Activated CD4-positive, alpha-beta T cell treated with anti-CD3 and anti-CD28 coated beads for 4 hours (primary cell): Measurements from ENCODE around the gene AGAP1.

Experiments
- DNase-seq, 2 donors: peaks; one replicate each; pipeline ENCODE4 v3.0.0-alpha.2; 2020

AGAP1 gene

DNA sequence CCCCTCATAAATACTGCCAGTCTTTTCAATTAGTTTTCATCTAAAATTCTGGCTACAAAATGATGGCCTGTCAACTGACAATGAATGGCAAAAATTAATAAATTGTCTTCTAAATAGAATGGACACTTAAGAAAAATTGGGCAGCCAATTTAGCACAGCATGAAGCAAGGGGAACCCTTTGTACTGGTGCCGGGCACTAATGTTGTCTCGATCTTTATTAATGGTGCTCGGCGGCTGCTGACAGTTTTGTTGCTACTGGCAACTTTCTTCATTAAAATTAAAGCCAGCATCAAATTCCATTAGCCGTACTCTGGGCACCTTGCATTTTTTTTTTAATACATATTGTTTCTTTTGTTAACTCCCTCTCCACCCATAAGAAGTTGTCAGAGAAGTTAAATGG lies 365.0 kb downstream of the AGAP1 start:
- DNase-seq: no peak

DNA sequence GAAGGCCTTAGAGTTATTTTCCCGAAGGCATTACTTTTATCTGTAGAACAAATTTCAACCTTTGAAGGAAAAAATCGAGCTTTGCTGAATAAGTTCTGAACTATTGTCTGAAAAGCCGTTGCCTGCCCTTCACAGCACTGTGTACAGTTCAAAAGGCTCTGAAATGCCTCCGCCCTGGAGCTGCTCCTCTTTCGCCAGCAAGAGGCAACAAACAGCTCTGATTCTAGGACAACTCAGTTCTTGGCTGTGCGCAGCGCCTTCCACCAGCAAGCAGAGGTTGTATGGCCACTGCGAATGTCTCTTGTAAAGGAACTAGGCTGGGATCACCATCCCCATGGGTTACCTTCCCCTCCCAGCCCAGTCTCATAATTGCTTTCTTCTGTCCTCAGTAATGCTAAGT lies 365.8 kb downstream of the AGAP1 start:
- no peak for DNase-seq

DNA sequence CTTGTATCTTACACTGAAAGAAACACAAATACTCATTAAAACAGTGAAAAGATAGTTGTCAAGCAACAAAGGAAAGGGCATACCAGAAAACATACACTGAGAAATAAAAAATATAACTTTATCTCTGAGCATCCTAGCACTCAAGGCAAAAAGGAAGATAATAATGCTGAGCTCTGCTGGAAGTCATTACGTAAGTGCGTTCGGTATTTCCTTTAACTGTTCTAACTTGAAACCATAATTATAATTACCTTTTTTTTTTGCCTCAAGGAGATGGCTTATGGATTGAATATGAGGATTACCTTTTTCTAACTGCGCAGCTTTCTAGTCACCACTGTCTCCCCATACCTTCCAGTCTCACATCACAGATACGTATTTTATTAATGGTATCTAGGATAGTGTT lies 366.3 kb downstream of the AGAP1 start:
- DNase-seq: no peak

DNA sequence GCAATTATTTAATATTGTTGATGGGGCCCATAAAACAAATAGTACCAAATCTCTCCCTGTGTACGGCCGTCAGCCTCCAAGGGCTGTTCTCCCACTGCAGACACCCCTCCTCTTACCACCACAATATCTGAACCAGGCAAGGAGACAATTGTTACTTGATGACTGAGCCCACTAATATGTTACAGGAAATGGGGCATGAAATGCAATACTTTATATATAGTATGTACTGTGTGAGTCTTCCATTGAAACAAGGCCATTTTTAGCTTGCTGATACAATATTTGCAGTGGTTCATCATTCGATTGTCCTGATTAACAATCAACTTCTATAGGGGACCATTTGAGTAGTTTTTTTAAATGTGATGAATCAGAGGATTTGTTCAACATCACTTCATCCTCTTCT lies 367.0 kb downstream of the AGAP1 start:
- DNase-seq: no peak

DNA sequence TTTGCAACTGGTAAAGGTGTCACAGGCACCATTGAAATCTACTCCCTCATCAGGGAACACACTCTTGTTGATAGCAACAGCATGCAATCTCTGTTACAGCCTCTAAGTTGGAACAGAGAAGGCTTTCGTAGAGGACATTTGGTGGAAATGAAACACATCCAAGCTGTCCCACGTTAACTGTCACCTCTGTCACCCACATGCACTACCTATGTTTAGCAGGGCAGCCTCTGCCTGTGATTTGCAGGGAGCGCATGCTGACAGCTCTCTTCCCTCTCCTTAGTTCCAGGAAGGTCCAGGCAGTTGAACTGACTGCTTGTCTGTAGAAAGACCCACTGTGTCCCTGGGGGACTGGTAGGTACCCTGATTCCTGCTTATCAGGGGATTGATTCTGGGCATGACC lies 367.5 kb downstream of the AGAP1 start:
- DNase-seq: no peak

DNA sequence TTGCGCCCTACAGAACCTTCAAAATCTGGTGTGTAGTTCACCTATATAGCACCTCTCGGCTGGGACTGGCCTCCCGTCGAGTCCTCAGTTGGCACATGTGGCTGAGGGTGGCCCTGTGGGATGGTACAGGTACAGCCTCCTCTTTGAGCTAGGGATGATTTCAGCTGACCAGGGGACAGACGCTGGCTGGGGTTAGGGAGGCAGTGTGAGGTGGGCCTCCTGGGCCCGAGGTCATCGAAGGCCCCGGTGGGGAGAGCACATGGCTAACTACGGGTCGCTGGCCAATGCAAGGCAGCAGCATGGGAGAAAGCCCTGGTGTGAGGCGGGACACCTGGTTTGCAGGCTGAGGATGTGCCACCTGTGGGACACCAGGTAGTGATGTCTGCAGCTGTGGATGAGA lies 369.6 kb downstream of the AGAP1 start:
- DNase-seq: no peak

DNA sequence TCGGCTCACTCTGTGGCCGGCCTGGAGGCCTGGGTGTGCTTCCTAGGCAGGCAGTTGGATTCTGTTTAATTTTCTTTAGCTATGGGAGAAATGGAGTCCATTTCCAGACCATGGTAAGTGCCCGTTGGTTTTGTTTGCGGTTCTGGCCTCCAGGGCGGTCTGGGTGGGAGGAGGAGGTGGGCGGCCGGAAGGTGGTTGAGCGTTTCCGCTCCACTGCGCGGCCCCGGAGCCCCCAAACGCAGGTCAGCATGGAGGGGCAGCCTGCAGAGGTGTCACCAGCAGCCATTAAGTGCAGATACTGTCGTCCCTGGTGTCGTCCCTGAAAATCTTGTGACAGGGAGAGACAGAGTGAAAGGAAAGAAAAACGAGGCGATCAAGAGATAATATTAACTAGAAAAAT lies 370.5 kb downstream of the AGAP1 start:
- no peak for DNase-seq

DNA sequence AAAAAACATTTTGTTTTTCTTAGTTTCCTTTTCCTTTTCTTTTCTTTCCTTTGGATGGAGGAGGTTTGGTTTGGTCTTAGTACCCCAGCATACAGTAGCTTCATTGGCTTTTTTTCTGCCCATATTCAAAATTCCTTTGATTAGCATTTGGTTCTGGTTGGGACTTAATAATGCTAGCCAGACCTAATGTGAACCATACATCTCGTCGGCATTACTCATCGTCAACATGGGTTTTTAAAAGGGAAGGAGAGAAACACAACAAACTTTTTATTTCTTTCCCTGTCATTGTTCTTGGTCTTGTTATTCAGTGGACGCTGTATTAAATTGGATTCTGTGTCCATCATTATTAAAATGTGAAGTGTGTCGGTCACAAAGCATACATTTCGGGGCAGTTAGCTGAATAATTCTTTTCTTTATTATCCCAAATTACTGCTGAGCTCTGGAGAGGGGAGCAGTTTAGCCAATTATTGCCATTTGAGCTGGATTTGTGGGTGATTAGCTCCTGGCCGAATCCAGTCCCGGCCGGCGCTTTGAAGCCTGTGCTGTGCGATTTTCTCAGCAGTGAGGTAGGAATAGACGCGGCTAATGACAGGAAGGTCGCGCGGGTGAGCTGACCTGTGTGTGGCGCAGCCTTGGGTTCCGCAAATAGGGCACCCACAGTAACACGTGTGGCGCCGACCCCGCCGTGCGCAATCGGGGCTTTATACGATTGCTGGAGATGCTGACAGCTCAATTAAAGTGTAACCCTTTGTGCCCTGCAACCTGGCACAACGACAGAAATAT lies 371.1 kb downstream of the AGAP1 start:
- DNase-seq: no peak

DNA sequence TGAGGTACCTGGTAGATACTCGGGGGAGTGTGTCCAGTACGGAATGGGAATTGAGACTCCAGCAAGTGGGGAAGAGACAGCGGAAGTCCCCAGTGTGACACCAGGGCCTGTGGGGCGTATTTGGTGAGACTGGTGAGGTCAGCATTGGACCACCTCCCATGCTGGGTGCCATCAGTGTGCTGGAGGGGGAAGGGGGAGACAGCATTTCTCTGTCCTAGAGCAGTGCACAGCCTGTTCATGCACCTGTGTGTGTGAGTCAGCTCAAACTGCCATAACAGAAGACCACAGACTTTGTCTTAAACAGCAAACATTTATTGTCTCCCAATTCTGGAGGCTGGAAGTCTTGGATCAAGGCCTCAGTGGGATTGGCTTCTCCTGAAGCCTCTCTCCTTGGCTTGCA lies 372.5 kb downstream of the AGAP1 start:
- no peak for DNase-seq

DNA sequence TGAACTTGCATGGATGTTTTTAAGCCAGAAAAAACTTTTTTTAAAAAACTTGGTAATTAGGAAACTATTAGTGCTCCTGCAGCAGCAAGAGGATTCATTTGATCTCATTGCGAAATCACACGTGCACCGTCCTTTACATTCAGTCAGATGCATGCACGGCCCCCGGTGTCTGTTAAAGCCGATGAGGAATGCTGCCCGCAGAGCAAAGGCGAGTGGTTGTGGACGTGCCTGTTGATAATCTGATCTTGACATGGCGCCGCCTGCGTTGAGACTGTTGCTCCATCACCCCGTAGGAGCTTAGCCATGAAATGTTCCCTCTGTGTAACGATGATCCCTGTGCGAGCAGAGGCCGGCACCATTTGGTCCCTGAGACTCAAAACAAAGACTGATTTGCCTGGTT lies 374.4 kb downstream of the AGAP1 start:
- no peak for DNase-seq

DNA sequence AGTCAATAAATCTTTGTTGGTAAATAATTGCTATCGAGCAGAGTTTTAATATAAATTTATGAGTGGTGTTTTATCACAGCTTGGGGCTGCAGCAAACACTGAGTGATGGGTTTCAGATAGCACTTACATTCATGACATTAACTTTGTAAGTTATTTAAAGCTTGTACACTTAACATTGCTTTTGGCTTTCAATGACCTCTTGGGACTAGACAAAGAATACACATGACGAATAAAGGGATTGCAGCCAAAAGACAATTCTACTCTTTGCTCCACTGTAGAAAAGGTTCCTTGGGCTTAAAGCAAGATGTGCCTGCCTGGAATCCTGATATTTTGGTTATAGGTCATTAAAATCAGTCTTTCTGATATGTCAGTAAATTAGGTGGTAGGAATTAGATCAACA lies 374.8 kb downstream of the AGAP1 start:
- DNase-seq: no peak

DNA sequence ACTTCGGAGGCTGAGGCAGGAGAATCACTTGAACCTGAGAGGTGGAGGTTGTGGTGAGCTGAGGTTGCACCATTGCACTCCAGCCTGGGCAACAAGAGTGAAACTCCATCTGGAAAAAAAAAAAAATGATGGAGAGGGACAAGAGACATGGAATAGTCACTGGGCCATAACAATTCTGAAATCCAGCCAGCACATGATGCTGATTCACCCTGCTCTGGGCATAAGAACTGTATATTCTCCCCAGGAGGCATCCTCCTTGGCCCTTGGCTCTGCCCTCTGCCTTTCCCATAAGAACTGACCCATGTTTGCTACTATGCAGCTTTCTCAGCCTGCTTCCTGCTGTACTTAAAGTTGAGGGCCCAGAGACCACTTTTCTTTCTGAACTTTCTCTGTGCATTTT lies 376.7 kb downstream of the AGAP1 start:
- DNase-seq: no peak

DNA sequence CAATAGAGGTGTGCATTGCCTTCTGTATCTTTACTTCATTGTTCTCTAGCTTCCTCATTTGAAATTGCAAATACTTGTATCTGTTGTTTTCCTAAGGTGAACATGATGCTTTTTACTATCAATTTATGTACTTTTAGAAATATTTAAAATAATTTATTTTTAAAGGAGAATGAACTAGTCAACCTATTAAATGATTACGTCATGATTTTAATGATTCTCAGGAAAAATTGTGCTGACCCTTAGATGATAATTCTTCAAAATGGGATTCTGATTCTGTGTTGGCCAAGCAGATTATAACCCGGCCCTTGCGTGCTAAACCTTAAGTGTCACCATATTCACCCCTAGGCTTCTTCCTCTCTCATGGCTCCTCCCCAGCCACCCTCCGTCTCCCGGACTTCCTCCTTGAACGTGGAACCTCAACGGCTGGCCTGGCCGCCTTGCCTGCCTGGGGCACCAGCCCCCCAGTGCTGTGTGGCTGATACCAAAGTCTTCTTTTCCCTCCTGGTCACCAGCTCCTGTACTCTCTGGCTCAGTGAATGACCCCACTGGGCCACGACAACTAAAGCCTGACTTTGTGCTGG lies 382.3 kb downstream of the AGAP1 start:
- no peak for DNase-seq

DNA sequence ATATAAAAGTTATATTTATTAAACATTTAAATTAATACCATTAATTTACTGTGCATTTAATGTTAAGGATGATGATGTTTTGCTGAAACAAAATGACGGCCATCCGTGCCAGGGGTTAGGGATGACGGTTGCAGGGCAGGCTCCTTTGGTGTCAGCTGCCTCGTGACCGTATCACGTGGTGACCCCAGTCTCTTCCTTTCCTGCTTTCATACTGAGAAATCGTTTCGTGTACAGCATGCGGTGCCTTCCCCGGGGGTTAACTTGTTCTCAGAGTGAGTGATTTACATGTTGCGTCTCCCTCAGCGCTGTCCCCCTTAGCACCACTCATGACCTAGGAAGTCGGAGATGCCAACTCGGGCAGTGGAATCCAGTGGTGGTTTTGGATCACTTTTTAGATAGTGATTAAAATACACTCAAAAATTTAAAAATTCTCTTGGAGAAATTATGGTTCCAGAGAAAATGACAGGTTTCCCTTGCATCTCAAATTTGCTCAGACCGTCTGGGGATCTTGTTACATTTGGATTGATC lies 383.5 kb downstream of the AGAP1 start:
- no peak for DNase-seq

DNA sequence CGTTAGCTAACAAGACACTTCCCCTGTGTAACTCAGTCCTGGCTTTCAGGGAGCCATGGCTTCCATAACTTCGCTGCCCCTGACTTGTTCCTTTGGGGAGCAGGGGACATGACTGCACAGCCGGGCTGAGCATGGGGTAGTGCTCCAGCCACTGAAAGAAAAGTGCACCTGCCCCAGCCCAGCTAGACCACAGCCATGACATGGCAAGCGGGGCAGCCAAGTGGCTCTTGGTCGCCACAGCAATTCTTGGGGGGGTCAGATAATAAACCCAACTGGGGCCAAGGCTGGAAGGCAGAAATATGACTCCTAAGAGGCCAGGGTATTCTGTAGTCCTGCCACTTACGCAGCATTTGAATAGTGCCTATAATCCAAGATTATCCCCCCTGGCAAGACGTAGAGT lies 385.3 kb downstream of the AGAP1 start:
- DNase-seq: no peak

DNA sequence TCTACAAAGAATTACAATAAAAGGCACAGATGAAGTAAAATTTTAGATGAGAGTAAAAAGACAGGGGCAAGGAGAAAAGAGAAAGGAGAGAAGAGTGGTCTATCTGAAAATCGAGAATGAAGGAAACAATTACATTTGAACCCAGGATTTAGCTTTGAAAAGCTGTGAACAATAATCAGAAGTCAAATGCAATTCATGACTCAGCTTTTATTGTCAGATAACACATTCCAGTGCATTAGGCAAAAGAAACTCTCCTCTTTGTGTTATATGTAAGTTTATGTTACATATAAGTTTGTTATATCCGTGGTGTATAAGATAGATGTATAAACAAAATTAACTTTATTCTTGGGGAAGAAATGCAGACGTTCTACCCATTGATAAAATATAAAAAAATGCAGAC lies 389.8 kb downstream of the AGAP1 start:
- no peak for DNase-seq

DNA sequence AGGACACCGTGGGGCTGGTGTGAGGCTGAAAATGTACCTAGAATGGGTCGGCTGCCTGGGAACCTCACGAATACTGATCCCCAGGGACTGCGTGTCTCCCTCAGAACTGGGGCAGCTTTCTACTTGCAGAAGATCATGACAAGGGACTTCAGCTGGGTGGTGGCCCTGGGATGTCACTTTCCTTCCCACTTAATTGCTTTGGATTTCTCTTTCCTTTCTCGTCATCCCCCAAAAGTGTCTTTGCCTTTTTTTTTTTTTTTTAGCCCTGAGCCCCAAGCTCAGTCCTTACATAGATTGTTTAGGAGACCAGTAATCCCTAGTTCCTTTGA lies 395.4 kb downstream of the AGAP1 start:
- DNase-seq: no peak

DNA sequence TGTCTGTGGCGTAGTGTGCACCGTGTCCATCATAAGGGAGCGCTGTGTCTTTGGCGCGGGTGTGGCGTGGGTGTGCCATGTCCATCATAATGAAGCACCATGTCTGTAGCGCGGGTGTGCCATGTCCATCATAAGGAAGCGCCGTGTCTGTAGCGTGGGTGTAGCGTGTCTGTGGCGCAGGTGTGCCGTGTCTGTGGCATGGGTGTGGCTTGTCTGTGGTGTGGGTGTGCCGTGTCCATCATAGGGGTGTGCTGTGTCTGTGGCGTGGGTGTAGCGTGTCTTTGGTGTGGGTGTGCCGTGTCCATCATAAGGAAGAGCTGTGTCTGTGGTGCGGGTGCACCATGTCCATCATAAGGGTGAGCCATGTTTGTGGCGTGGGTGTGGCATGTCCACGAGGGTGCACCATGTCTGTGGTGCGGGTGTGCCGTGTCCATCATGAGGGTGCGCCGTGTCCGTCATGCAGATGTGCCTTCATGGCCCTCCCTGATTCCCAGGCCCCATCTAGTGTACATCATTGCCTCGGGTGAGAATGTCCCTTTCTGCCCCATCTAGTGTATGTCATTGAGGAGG lies 399.4 kb downstream of the AGAP1 start:
- no peak for DNase-seq

DNA sequence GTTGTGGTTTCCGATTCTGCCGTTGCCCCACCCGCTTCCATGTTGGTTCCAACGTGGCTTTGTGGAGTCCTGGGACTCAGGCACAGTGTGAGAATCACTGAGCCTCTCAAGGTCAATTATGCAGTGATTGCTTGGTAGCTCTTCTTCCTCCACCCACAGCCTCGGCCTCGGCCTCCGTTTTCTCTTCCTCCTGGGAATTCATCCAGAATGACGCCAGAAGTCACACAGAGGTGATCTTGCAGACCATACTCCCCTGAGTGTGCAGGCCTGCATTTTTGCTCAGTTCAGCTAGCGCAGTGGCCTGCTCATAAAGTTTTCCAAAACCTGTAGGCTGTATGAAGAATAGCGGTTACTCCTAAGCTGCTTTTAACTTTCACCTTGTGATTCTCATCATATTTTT lies 401.0 kb downstream of the AGAP1 start:
- DNase-seq: no peak

DNA sequence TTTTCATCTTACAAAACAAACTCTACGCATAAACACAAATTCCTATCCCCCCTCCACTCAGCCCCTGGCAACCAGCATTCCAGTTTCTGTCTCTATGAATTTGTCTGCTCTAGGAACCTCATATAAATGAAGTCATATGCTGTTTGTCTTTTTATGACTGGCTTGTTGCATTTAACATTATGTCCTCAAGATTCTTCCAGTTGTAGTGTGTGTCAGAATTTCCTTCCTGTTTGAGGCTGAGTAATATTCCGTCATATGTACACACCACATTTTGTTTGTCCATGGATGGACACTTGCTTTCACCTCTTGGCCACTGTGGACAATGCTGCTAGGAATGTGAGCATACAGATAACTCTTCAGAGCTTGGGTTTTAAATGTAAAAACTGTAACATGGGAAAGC lies 402.2 kb downstream of the AGAP1 start:
- DNase-seq: no peak

DNA sequence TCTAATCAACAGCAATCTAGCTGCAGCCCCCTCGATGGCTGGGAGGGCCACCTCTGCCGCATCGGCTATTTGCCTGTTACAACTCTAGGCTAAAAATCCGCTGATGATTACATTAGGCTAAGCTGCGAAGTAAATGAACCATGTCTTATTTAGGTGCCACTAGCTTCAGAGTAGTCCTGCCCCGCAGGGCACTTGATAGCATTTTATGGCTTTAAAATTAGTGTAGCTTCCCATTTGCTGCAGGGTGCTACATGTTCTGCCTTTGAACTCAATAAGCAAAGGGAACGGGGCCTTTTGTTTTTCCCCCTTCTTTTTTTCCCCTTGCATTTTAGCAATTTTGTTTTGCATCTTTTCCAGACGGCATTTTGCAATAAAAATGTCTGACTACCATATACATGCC lies 404.1 kb downstream of the AGAP1 start:
- no peak for DNase-seq

DNA sequence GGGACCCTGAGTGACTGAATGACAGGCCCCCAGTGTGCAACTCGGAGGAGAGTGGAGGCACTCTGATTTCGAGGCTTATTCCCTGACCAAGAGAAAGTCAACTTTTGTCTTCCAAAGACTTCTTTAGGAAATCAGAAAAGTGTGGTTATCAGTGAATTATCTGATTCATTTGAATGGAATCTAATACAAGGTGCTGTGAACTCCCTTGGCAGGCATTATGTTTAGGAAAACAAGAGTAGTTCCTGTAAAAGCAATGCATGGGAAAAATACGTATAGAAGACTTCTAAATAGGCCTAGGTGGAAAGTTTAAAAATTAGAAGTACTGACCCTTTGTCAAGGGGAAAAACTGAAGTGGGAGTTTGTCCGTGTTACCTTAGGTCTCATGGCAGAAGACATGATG lies 404.9 kb downstream of the AGAP1 start:
- no peak for DNase-seq

DNA sequence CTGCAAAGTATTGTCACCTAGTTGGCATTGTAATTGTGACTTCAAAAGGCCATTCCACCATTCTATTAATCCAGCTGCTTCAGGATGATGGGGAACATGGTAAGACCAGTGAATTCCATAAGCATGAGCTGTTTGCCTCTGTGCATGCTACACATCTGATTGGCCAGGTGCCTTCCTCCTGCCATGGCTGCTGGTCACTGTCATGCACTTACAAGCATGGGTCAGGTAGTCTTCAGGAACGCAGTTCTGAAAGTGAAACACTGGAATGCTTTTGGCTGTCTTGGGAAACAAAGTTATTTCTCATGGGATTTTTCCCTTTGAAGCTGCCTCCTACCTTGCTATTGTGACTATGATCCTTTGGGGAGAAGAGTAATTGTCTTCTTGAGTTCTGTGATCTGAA lies 406.8 kb downstream of the AGAP1 start:
- DNase-seq: no peak

DNA sequence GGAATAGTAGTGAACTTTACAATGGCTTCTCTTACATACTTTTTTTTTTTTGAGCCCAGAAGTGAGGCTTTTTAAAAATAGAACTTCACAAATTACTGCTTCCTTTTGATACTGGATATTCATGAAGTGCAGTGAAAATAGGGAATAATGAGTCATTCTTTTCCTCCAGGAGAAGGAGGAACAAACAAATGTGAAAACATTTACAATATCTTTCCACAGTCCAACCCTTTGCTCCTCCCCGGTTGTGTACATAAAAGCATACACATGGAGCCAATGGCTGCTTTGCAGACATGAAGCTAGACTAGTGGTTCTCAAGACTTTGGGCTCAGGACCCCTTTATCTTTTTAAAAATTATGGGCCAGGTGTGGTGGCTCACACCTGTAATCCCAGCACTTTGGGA lies 407.4 kb downstream of the AGAP1 start:
- no peak for DNase-seq
